GM12878 (cell line): Measurements from ENCODE around the gene ARHGDIA. TPM values are rescaled to one million over a fixed set of nuclear protein-coding genes. Genes with fewer than 3 reads are reported as not detected.

Experiments
- ATAC-seq: fragments of 200-7000 bp; cut with Tn5 transposase; 3 replicates; pipeline ENCODE4 v1.9.1; 2020; ENCODE audit warnings: mild to moderate bottlenecking, moderate library complexity
- BruUV-seq: library from RNA; stranded (reverse); fragments of 400-500 nt; replicated peaks from 2 replicates; lab custom pipeline; 2021; lab: Mats Ljungman, UMichigan
- CTCF ChIA-PET: fragments of 300-600 bp; sonication (Branson Sonifier 250); formaldehyde crosslinking; extraction: SDS; loops from one replicate; lab custom pipeline; 2021; ENCODE audit warnings: inconsistent platforms; lab: Yijun Ruan, JAX
- POLR2A ChIA-PET: fragments of 350-600 bp; formaldehyde crosslinking; extraction: SDS; loops from one replicate; lab custom pipeline; 2021; ENCODE audit warnings: inconsistent platforms; lab: Charles Lee
- RAD21 ChIA-PET: fragments of 300-600 bp; sonication (Branson Sonifier 250); formaldehyde crosslinking; loops from one replicate; lab custom pipeline; 2023; ENCODE audit warnings: antibody characterized with exemption; ENCODE audit not compliant: unreplicated experiment; lab: Charles Lee
- SMC1A ChIA-PET: fragments of 300-600 bp; sonication (Branson Sonifier 250); formaldehyde crosslinking; loops from one replicate; lab custom pipeline; 2023; ENCODE audit not compliant: unreplicated experiment, uncharacterized antibody; lab: Charles Lee
- DNase-seq: peaks from one replicate; pipeline ENCODE4 v3.0.0-alpha.2; 2011; ENCODE audit warnings: low read depth, low spot score
- FAIRE-seq: peaks from 3 replicates; lab custom pipeline; 2011; peaks lifted over from hg19 to GRCh38; lab: Jason Lieb, UNC
- H2AFZ ChIP-seq: 2 replicates; pipeline ENCODE4 v1.6.0; 2011; ENCODE audit warnings: low read depth, low read length, control low read depth; ENCODE audit not compliant: control insufficient read depth
- H3K27ac ChIP-seq: 2 replicates; pipeline ENCODE4 v1.5.1; 2011; ENCODE audit warnings: control low read depth; ENCODE audit not compliant: control insufficient read depth, insufficient read depth
- H3K27me3 ChIP-seq, 2 experiments: replicated peaks in 1 of 2; 2 replicates each; pipeline versions ENCODE4 v1.6.0 to v1.6.1; 2011; ENCODE audit warnings: low read length in 1 of 2; ENCODE audit not compliant: control insufficient read depth in 2 of 2, insufficient read depth in 2 of 2
- H3K36me3 ChIP-seq, 2 experiments: 2 replicates each; pipeline ENCODE4 v1.5.1; 2011; ENCODE audit warnings: low read length in 1 of 2; ENCODE audit not compliant: control insufficient read depth in 2 of 2, insufficient read depth in 2 of 2
- H3K4me1 ChIP-seq: 2 replicates; pipeline ENCODE4 v1.6.1; 2011; ENCODE audit warnings: mild to moderate bottlenecking, low read length, moderate library complexity, mixed read lengths; ENCODE audit not compliant: control insufficient read depth, insufficient read depth
- H3K4me2 ChIP-seq: 2 replicates; pipeline ENCODE4 v1.6.0; 2011; ENCODE audit warnings: control low read depth; ENCODE audit not compliant: control insufficient read depth, insufficient read depth
- H3K4me3 ChIP-seq: fragments of 200-600 bp; sonication (generic); 2 replicates; pipeline ENCODE4 v1.5.1; 2016
- H3K79me2 ChIP-seq: 2 replicates; pipeline ENCODE4 v1.6.0; 2011; ENCODE audit warnings: low read length; ENCODE audit not compliant: control insufficient read depth, insufficient read depth
- H3K9ac ChIP-seq: 2 replicates; pipeline ENCODE4 v1.8.0; 2011; ENCODE audit warnings: low read length, control low read depth, mixed read lengths; ENCODE audit not compliant: control insufficient read depth, insufficient read depth
- H3K9me3 ChIP-seq: replicated peaks from 3 replicates; pipeline ENCODE4 v1.5.1; 2011; ENCODE audit warnings: mild to moderate bottlenecking, low read length; ENCODE audit not compliant: control insufficient read depth, insufficient read depth
- H4K20me1 ChIP-seq: 2 replicates; pipeline ENCODE4 v1.6.0; 2011; ENCODE audit not compliant: control insufficient read depth, insufficient read depth
- MTA2 ChIP-seq: fragments of 450-650 bp; IDR thresholded peaks from 2 replicates; pipeline ENCODE4 v1.6.1; 2016; ENCODE audit warnings: low read depth, mild to moderate bottlenecking, moderate library complexity
- MTA3 ChIP-seq: IDR thresholded peaks from 2 replicates; pipeline ENCODE4 v1.6.1; 2012; ENCODE audit warnings: low read length, inconsistent platforms, borderline replicate concordance
- POLR2A ChIP-seq: IDR thresholded peaks from 2 replicates; pipeline ENCODE4 v1.6.1; 2011; ENCODE audit warnings: low read depth, mild to moderate bottlenecking, low read length
- POLR2AphosphoS5 ChIP-seq: IDR thresholded peaks from 2 replicates; pipeline ENCODE4 v1.6.1; 2011; ENCODE audit warnings: mild to moderate bottlenecking, low read length, inconsistent platforms
- ZBED1 ChIP-seq: IDR thresholded peaks from 2 replicates; pipeline ENCODE4 v1.6.1; 2016; ENCODE audit warnings: borderline replicate concordance
- ZNF24 ChIP-seq: fragments of 450-650 bp; IDR thresholded peaks from 2 replicates; pipeline ENCODE4 v1.6.1; 2017; ENCODE audit warnings: antibody characterized with exemption, mild to moderate bottlenecking
- ZNF384 ChIP-seq: IDR thresholded peaks from 2 replicates; pipeline ENCODE4 v1.6.1; 2012; ENCODE audit warnings: low read depth, mild to moderate bottlenecking, low read length, improper control_type of control experiment, borderline replicate concordance
- whole genome bisulfite sequencing: methylation state at CpG from one replicate; pipeline ENCODE4 v1.1.6; 2016; ENCODE audit warnings: low lambda C conversion rate; ENCODE audit not compliant: insufficient replicate concordance, insufficient coverage; ENCODE audit errors: missing lambda C conversion rate; 5-methylcytosine and 5-hydroxymethylcytosine counted together
- in situ Hi-C: fragments of 300-500 bp; cut with MboI; formaldehyde crosslinking; loops from 9 replicates; pipeline ENCODE4 v1.14.3; 2018; ENCODE audit warnings: mixed read lengths
- intact Hi-C: fragments of 100-400 bp; cut with micrococcal nuclease; formaldehyde crosslinking; loops from one replicate; pipeline ENCODE4 v1.14.2; 2022; ENCODE audit not compliant: unreplicated experiment
- polyA plus RNA-seq, 11 experiments: library from polyadenylated mRNA; depleted of rRNA in 4 of 11; unstranded in 6 of 11; stranded (reverse) in 5 of 11; fragments of >200 nt; fragmentation: Nextera tagmentation in 4 of 11; fragmentation: Illumina TruSeq in 1 of 11; extraction: Ambion mirVana in 4 of 11; extraction: Trizol in 1 of 11; gene quantifications; 1 replicate in 1 of 11; 2 replicates in 10 of 11; pipeline versions ENCODE4 v1.2.1 to v1.2.3, GENCODE V29; 2011 to 2016; ENCODE audit warnings: inconsistent platforms in 2 of 11, missing spikeins in 2 of 11, low read depth in 1 of 11
- total RNA-seq, 4 experiments: library from RNA; depleted of rRNA in 3 of 4; stranded (reverse); fragments of >200 nt in 3 of 4; fragmentation: Illumina TruSeq in 1 of 4; extraction: Trizol in 1 of 4; gene quantifications; 2 replicates each; pipeline versions ENCODE4 v1.2.1 to v1.2.3, GENCODE V29; 2013 to 2021
- TF ChIP-seq, protein P1 (sequence below): IDR thresholded peaks from 2 replicates; pipeline ENCODE4 v1.6.1; 2011; ENCODE audit warnings: borderline replicate concordance, low read depth, mild to moderate bottlenecking, moderate library complexity, low read length; ENCODE audit not compliant: insufficient read depth, poor library complexity, severe bottlenecking
- TF ChIP-seq, protein P2 (sequence below): IDR thresholded peaks from 2 replicates; pipeline ENCODE4 v1.6.1; 2012; ENCODE audit warnings: low read length, inconsistent platforms
- TF ChIP-seq, protein P3 (sequence below): IDR thresholded peaks from 2 replicates; pipeline ENCODE4 v1.6.1; 2011; ENCODE audit warnings: mild to moderate bottlenecking, low read depth, low read length, moderate library complexity; ENCODE audit not compliant: insufficient replicate concordance
- TF ChIP-seq, protein P4 (sequence below): fragments of 450-650 bp; formaldehyde crosslinking; IDR thresholded peaks from 2 replicates; pipeline ENCODE4 v1.4.0; 2022; ENCODE audit warnings: mild to moderate bottlenecking, moderate library complexity

ARHGDIA gene
- total and polyA plus RNA-seq, 10 of the 15 experiments (the other 5 are each of a cell fraction or from before 2014, with no cell fraction given): 17.9 to 552 (median 169) TPM

DNA sequence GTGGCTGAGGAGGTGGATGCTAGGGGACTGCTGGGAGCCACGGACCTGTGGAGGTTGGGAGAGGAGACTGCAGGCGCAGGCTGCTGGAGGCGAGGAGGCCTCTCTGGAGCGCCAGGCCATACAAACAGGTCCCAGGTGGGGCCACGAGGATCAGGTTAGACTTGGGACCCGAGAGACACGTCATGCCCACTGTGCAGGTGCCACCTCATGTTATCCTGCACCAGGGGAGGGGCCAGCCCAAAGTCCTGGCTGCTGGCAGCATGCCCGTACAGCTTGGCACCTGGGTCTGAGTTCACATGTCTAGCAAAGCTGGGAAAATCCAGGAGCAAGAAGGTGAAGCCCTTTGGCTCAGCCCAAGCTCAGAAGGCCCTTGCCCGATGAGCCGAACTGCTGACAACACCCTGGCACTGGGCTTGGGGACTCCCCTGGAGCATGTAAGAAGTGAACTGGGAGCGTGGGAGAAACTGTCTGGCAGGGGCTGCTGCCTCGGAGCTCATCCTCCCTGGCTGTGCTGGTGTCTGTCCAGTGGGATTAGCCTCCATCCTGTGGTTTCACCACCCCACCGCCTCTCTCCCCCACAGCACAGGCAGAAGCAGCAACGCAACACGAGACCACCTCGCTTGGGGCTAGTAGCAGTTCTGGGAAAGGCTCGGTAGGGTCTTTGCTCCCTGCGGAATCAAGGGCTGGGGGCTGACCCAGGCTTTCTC, 5.3 kb downstream of the ARHGDIA start:
- no peak overlapping the region for H2AFZ ChIP-seq
- ChIA-PET RAD21 (interaction anchor here (0.6 kb wide), 1 partner anchor 17 kb away, joined by 3 read pairs; no protein-coding TSS in a partner anchor), CTCF (interaction anchor here (0.9 to 1.0 kb wide), 3 partner anchors 9 to 130 kb away, joined by 3 read pairs; no protein-coding TSS in a partner anchor), SMC1A (no interaction called here), POLR2A (interaction anchor here (0.6 to 1.4 kb wide), 2 partner anchors 33 to 103 kb away, joined by 3 to 5 read pairs; partner anchors contain the start of gene MCRIP1)
- peaks cover 74% of the 10 kb centered on the region for H3K79me2 ChIP-seq
- 83% methylated on average over 18 of the region's 18 CpGs for WGBS
- no peak overlapping the region for H3K4me2 ChIP-seq
- ATAC-seq (no peak), FAIRE-seq (no peak), DNase-seq (no peak)
- no peak overlapping the region for H3K9ac ChIP-seq
- in situ Hi-C loops (no loop called here), intact Hi-C loops (no loop called here)
- H3K27me3 ChIP-seq: no peaks in the 10 kb centered on the region
- H3K9me3 ChIP-seq: no peaks in the 10 kb centered on the region
- H3K27ac ChIP-seq: no peak overlapping the region
- TF ChIP-seq, protein P1, sequence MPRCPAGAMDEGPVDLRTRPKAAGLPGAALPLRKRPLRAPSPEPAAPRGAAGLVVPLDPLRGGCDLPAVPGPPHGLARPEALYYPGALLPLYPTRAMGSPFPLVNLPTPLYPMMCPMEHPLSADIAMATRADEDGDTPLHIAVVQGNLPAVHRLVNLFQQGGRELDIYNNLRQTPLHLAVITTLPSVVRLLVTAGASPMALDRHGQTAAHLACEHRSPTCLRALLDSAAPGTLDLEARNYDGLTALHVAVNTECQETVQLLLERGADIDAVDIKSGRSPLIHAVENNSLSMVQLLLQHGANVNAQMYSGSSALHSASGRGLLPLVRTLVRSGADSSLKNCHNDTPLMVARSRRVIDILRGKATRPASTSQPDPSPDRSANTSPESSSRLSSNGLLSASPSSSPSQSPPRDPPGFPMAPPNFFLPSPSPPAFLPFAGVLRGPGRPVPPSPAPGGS: peak; percentile 15
- TF ChIP-seq, protein P2, sequence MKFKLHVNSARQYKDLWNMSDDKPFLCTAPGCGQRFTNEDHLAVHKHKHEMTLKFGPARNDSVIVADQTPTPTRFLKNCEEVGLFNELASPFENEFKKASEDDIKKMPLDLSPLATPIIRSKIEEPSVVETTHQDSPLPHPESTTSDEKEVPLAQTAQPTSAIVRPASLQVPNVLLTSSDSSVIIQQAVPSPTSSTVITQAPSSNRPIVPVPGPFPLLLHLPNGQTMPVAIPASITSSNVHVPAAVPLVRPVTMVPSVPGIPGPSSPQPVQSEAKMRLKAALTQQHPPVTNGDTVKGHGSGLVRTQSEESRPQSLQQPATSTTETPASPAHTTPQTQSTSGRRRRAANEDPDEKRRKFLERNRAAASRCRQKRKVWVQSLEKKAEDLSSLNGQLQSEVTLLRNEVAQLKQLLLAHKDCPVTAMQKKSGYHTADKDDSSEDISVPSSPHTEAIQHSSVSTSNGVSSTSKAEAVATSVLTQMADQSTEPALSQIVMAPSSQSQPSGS: peak; percentile 56
- TF ChIP-seq ZBED1 (0 out of 2 replicates have a peak, but pooled peaks have one; percentile 1), ZNF384 (no peak), POLR2A (peak; percentile 69), POLR2AphosphoS5 (peak; percentile 86), MTA2 (no peak), MTA3 (peak; percentile 92; the same call in 1 of the 2 replicates), ZNF24 (no peak)
- TF ChIP-seq, protein P3, sequence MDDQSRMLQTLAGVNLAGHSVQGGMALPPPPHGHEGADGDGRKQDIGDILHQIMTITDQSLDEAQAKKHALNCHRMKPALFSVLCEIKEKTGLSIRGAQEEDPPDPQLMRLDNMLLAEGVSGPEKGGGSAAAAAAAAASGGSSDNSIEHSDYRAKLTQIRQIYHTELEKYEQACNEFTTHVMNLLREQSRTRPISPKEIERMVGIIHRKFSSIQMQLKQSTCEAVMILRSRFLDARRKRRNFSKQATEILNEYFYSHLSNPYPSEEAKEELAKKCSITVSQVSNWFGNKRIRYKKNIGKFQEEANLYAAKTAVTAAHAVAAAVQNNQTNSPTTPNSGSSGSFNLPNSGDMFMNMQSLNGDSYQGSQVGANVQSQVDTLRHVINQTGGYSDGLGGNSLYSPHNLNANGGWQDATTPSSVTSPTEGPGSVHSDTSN: peak; percentile 13
- TF ChIP-seq, protein P4, sequence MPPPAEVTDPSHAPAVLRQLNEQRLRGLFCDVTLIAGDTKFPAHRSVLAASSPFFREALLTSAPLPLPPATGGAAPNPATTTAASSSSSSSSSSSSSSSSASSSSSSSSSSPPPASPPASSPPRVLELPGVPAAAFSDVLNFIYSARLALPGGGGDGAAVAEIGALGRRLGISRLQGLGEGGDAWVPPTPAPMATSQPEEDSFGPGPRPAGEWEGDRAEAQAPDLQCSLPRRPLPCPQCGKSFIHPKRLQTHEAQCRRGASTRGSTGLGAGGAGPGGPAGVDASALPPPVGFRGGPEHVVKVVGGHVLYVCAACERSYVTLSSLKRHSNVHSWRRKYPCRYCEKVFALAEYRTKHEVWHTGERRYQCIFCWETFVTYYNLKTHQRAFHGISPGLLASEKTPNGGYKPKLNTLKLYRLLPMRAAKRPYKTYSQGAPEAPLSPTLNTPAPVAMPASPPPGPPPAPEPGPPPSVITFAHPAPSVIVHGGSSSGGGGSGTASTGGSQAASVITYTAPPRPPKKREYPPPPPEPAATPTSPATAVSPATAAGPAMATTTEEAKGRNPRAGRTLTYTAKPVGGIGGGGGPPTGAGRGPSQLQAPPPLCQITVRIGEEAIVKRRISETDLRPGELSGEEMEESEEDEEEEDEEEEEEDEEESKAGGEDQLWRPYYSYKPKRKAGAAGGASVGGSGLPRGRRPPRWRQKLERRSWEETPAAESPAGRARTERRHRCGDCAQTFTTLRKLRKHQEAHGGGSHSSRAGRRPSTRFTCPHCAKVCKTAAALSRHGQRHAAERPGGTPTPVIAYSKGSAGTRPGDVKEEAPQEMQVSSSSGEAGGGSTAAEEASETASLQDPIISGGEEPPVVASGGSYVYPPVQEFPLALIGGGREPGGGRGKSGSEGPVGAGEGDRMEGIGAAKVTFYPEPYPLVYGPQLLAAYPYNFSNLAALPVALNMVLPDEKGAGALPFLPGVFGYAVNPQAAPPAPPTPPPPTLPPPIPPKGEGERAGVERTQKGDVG (CRISPR knock-in tag): no peak
- BruUV-seq: no TSS peak
- H3K36me3 ChIP-seq: peaks cover 11 to 24% of the 10 kb centered on the region in 2 experiments; a peak in 3 of 4 replicates
- H3K4me3 ChIP-seq: no peak overlapping the region
- H4K20me1 ChIP-seq: 0 out of 2 replicates have a peak, but pooled peaks cover 3% of the 10 kb centered on the region
- peaks cover 13% of the 10 kb centered on the region for H3K4me1 ChIP-seq
